WTC11 (cell line): ENCODE results near the gene RS1. TPM values are rescaled to one million over a fixed set of nuclear protein-coding genes. Genes with fewer than 3 reads are reported as not detected.

Experiments
- ATAC-seq: fragments of 200-7000 bp; cut with Tn5 transposase; 2 replicates; pipeline ENCODE4 v1.10.0; 2021; ENCODE audit warnings: mild to moderate bottlenecking, moderate library complexity
- CTCF ChIA-PET: fragments of 300-600 bp; sonication (Branson Sonifier 250); formaldehyde crosslinking; loops from one replicate; lab custom pipeline; 2021; ENCODE audit warnings: antibody characterized with exemption; lab: Charles Lee
- POLR2A ChIA-PET: fragments of 350-600 bp; sonication (Branson Sonifier 250); formaldehyde crosslinking; loops from one replicate; lab custom pipeline; 2021; ENCODE audit warnings: antibody characterized with exemption; lab: Charles Lee
- DNase-seq: peaks from one replicate; pipeline ENCODE4 v3.0.0; 2021; ENCODE audit warnings: low spot score
- H3K27ac Mint-ChIP-seq: 2 replicates; pipeline ENCODE4 v1.8.0; 2021; ENCODE audit warnings: mixed read lengths
- H3K27me3 Mint-ChIP-seq: 2 replicates; pipeline ENCODE4 v1.8.0; 2021; ENCODE audit warnings: low read depth, mild to moderate bottlenecking, moderate library complexity, mixed read lengths
- H3K36me3 Mint-ChIP-seq: 2 replicates; pipeline ENCODE4 v1.8.0; 2021; ENCODE audit warnings: mixed read lengths
- H3K4me1 Mint-ChIP-seq: 2 replicates; pipeline ENCODE4 v1.8.0; 2022; ENCODE audit warnings: mixed read lengths
- H3K4me3 Mint-ChIP-seq: 2 replicates; pipeline ENCODE4 v1.8.0; 2021; ENCODE audit warnings: mild to moderate bottlenecking, moderate library complexity, mixed read lengths
- H3K9me3 Mint-ChIP-seq: 2 replicates; pipeline ENCODE4 v1.8.0; 2021; ENCODE audit warnings: mixed read lengths
- ATF2 ChIP-seq: sonication (generic); formaldehyde crosslinking; IDR thresholded peaks from 2 replicates; pipeline ENCODE4 v1.8.1; 2022; ENCODE audit warnings: low read depth, missing genetic modification reagents, borderline replicate concordance
- ATF6 ChIP-seq: sonication (generic); formaldehyde crosslinking; IDR thresholded peaks from 2 replicates; pipeline ENCODE4 v1.8.1; 2023; ENCODE audit warnings: mild to moderate bottlenecking, missing genetic modification reagents
- CBFB ChIP-seq: sonication (generic); formaldehyde crosslinking; IDR thresholded peaks from 2 replicates; pipeline ENCODE4 v1.8.1; 2022; ENCODE audit warnings: mild to moderate bottlenecking, low read depth, missing genetic modification reagents
- E2F4 ChIP-seq: sonication (generic); formaldehyde crosslinking; IDR thresholded peaks from 2 replicates; pipeline ENCODE4 v1.8.1; 2022; ENCODE audit warnings: low read depth, mild to moderate bottlenecking, moderate library complexity, missing genetic modification reagents, borderline replicate concordance
- FOXP4 ChIP-seq: sonication (generic); formaldehyde crosslinking; IDR thresholded peaks from 2 replicates; pipeline ENCODE4 v1.8.0; 2022; ENCODE audit warnings: mild to moderate bottlenecking, missing genetic modification reagents
- GRHL2 ChIP-seq: fragments of 250-450 bp; sonication (Bioruptor Pico); IDR thresholded peaks from 2 replicates; pipeline ENCODE4 v1.8.0; 2022; ENCODE audit warnings: mild to moderate bottlenecking, moderate library complexity; ENCODE audit not compliant: insufficient replicate concordance, severe bottlenecking
- KAT7 ChIP-seq: sonication (generic); formaldehyde crosslinking; IDR thresholded peaks from 2 replicates; pipeline ENCODE4 v1.8.1; 2023; ENCODE audit warnings: missing genetic modification reagents, mild to moderate bottlenecking, borderline replicate concordance
- MAX ChIP-seq: sonication (generic); formaldehyde crosslinking; IDR thresholded peaks from 2 replicates; pipeline ENCODE4 v1.8.0; 2022; ENCODE audit warnings: mild to moderate bottlenecking, missing genetic modification reagents
- MLX ChIP-seq: sonication (generic); formaldehyde crosslinking; IDR thresholded peaks from 2 replicates; pipeline ENCODE4 v1.8.1; 2023; ENCODE audit warnings: mild to moderate bottlenecking, missing genetic modification reagents, moderate library complexity
- MYBL2 ChIP-seq: sonication (generic); formaldehyde crosslinking; IDR thresholded peaks from 2 replicates; pipeline ENCODE4 v1.8.1; 2023; ENCODE audit warnings: mild to moderate bottlenecking, moderate library complexity, missing genetic modification reagents
- NFATC4 ChIP-seq: fragments of 250-450 bp; sonication (Bioruptor Pico); IDR thresholded peaks from 2 replicates; pipeline ENCODE4 v1.9.0; 2021; ENCODE audit warnings: mild to moderate bottlenecking
- NR2C2 ChIP-seq: sonication (generic); formaldehyde crosslinking; IDR thresholded peaks from 2 replicates; pipeline ENCODE4 v1.8.0; 2022; ENCODE audit warnings: mild to moderate bottlenecking, missing genetic modification reagents
- NR3C1 ChIP-seq: sonication (generic); formaldehyde crosslinking; conservative IDR thresholded peaks from 2 replicates; pipeline ENCODE4 v1.8.1; 2023; ENCODE audit warnings: low read depth, mild to moderate bottlenecking, missing genetic modification reagents
- OVOL2 ChIP-seq: fragments of 250-450 bp; sonication (Bioruptor Pico); IDR thresholded peaks from 2 replicates; pipeline ENCODE4 v1.9.0; 2021; ENCODE audit warnings: mild to moderate bottlenecking, borderline replicate concordance
- RORB ChIP-seq: fragments of 250-450 bp; sonication (Bioruptor Pico); IDR thresholded peaks from 2 replicates; pipeline ENCODE4 v1.9.0; 2021; ENCODE audit warnings: mild to moderate bottlenecking
- TP53 ChIP-seq: sonication (generic); formaldehyde crosslinking; IDR thresholded peaks from 2 replicates; pipeline ENCODE4 v1.8.1; 2023; ENCODE audit warnings: mild to moderate bottlenecking, missing genetic modification reagents
- USF1 ChIP-seq: sonication (generic); formaldehyde crosslinking; IDR thresholded peaks from 2 replicates; pipeline ENCODE4 v1.8.0; 2022; ENCODE audit warnings: mild to moderate bottlenecking, missing genetic modification reagents
- ZNF121 ChIP-seq: sonication (generic); formaldehyde crosslinking; IDR thresholded peaks from 2 replicates; pipeline ENCODE4 v1.8.0; 2023; ENCODE audit warnings: missing genetic modification reagents
- ZNF416 ChIP-seq: fragments of 250-450 bp; sonication (Bioruptor Pico); IDR thresholded peaks from 2 replicates; pipeline ENCODE4 v1.9.0; 2021; ENCODE audit warnings: mild to moderate bottlenecking, inconsistent platforms
- ZSCAN18 ChIP-seq: fragments of 250-450 bp; sonication (Bioruptor Pico); IDR thresholded peaks from 2 replicates; pipeline ENCODE4 v2.1.2; 2022; ENCODE audit warnings: mild to moderate bottlenecking, moderate library complexity
- total RNA-seq: library from RNA; stranded (reverse); gene quantifications from 3 replicates; pipeline ENCODE4 v1.2.3, GENCODE V29; 2021

RS1 gene
- total RNA-seq, 1 experiment from 2014 or later: not detected

GRCh38 chrX:18652636-18653035 lies 19.3 kb downstream of the RS1 start (continued):
- TF ChIP-seq ZNF416 (CRISPR knock-in tag): no peak
- no peak for TF ChIP-seq ATF6 (CRISPR knock-in tag)
- no peak for TF ChIP-seq NR2C2 (CRISPR knock-in tag)
- no peak for TF ChIP-seq NFATC4
- TF ChIP-seq FOXP4 (CRISPR knock-in tag): no peak
- no peak for TF ChIP-seq NR3C1
- no peak for TF ChIP-seq RORB

- Mint-ChIP-seq H3K4me3 (no peak overlapping the region), H3K36me3 (no peaks in the 10 kb centered on the region), H3K27me3 (no peaks in the 10 kb centered on the region), H3K27ac (no peak overlapping the region), H3K4me1 (peaks cover 29% of the 10 kb centered on the region), H3K9me3 (no peaks in the 10 kb centered on the region)
- ATAC-seq (no peak), DNase-seq (no peak)
- ChIA-PET POLR2A (no interaction called here), CTCF (interaction anchor here (1.1 to 1.2 kb wide), 2 partner anchors 25 to 37 kb away, joined by 3 read pairs; no protein-coding TSS in a partner anchor)
- TF ChIP-seq MAX (CRISPR knock-in tag) (no peak), CBFB (CRISPR knock-in tag) (no peak), ATF2 (CRISPR knock-in tag) (no peak), ZNF121 (no peak), ZSCAN18 (CRISPR knock-in tag) (no peak), ATF6 (CRISPR knock-in tag) (no peak), KAT7 (CRISPR knock-in tag) (no peak), E2F4 (no peak), GRHL2 (CRISPR knock-in tag) (no peak), NR2C2 (CRISPR knock-in tag) (no peak), OVOL2 (CRISPR knock-in tag) (no peak), TP53 (CRISPR knock-in tag) (no peak), MYBL2 (CRISPR knock-in tag) (no peak), USF1 (CRISPR knock-in tag) (no peak), MLX (CRISPR knock-in tag) (no peak)
Observed at GRCh38 chrX:18650662-18651061, 21.2 kb downstream of the RS1 start.
